ENCODE measurements around the gene PTPRD. TPM values are rescaled to one million over a fixed set of nuclear protein-coding genes. Genes with fewer than 3 reads are reported as not detected.

PTPRD gene
- total RNA-seq, 1 experiment from 2014 or later = 69.6 TPM

DNA sequence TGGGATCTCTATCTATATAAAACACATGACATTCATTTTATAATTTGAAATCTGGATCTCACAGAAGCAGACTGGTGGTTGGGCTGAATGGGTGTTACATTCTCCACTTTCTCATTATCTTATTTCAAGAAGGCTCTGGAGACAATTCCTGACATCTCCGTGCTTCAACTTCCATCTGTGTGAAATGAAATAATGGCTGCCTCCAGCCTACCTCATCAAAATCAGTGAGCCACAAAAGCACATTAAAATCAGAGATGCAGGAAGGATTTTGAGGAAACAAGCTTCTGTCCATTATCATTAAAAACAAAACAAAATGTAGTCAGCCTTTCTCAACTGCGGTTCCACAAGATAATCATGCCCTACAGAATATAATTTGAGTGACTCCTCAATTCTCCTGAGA is 1854.9 kb downstream of the PTPRD start (continued):
- TF ChIP-seq GTF2I (CRISPR knock-in tag; conservative IDR thresholded peaks at IDR 0.05) (no peak), ELF4 (CRISPR knock-in tag; IDR thresholded peaks at IDR 0.05; ENCODE audit: low read depth) (no peak), JAZF1 (CRISPR knock-in tag; IDR thresholded peaks at IDR 0.05) (no peak), ATF1 (CRISPR knock-in tag; IDR thresholded peaks at IDR 0.05) (no peak), ZNF219 (CRISPR knock-in tag; IDR thresholded peaks at IDR 0.05; ENCODE audit: borderline replicate concordance) (no peak), ZNF121 (CRISPR knock-in tag; IDR thresholded peaks at IDR 0.05) (no peak), NR2C2 (CRISPR knock-in tag; IDR thresholded peaks at IDR 0.05) (no peak), TCF7 (CRISPR knock-in tag; IDR thresholded peaks at IDR 0.05; ENCODE audit: low read depth) (no peak), ZNF396 (CRISPR knock-in tag; IDR thresholded peaks at IDR 0.05; ENCODE audit: borderline replicate concordance) (no peak)
- TF ChIP-seq, protein P1, sequence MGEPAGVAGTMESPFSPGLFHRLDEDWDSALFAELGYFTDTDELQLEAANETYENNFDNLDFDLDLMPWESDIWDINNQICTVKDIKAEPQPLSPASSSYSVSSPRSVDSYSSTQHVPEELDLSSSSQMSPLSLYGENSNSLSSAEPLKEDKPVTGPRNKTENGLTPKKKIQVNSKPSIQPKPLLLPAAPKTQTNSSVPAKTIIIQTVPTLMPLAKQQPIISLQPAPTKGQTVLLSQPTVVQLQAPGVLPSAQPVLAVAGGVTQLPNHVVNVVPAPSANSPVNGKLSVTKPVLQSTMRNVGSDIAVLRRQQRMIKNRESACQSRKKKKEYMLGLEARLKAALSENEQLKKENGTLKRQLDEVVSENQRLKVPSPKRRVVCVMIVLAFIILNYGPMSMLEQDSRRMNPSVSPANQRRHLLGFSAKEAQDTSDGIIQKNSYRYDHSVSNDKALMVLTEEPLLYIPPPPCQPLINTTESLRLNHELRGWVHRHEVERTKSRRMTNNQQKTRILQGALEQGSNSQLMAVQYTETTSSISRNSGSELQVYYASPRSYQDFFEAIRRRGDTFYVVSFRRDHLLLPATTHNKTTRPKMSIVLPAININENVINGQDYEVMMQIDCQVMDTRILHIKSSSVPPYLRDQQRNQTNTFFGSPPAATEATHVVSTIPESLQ (CRISPR knock-in tag; IDR thresholded peaks at IDR 0.05) = no peak
- TF ChIP-seq, protein P2, sequence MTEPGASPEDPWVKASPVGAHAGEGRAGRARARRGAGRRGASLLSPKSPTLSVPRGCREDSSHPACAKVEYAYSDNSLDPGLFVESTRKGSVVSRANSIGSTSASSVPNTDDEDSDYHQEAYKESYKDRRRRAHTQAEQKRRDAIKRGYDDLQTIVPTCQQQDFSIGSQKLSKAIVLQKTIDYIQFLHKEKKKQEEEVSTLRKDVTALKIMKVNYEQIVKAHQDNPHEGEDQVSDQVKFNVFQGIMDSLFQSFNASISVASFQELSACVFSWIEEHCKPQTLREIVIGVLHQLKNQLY (CRISPR knock-in tag; IDR thresholded peaks at IDR 0.05) = no peak
- TF ChIP-seq, protein P3, sequence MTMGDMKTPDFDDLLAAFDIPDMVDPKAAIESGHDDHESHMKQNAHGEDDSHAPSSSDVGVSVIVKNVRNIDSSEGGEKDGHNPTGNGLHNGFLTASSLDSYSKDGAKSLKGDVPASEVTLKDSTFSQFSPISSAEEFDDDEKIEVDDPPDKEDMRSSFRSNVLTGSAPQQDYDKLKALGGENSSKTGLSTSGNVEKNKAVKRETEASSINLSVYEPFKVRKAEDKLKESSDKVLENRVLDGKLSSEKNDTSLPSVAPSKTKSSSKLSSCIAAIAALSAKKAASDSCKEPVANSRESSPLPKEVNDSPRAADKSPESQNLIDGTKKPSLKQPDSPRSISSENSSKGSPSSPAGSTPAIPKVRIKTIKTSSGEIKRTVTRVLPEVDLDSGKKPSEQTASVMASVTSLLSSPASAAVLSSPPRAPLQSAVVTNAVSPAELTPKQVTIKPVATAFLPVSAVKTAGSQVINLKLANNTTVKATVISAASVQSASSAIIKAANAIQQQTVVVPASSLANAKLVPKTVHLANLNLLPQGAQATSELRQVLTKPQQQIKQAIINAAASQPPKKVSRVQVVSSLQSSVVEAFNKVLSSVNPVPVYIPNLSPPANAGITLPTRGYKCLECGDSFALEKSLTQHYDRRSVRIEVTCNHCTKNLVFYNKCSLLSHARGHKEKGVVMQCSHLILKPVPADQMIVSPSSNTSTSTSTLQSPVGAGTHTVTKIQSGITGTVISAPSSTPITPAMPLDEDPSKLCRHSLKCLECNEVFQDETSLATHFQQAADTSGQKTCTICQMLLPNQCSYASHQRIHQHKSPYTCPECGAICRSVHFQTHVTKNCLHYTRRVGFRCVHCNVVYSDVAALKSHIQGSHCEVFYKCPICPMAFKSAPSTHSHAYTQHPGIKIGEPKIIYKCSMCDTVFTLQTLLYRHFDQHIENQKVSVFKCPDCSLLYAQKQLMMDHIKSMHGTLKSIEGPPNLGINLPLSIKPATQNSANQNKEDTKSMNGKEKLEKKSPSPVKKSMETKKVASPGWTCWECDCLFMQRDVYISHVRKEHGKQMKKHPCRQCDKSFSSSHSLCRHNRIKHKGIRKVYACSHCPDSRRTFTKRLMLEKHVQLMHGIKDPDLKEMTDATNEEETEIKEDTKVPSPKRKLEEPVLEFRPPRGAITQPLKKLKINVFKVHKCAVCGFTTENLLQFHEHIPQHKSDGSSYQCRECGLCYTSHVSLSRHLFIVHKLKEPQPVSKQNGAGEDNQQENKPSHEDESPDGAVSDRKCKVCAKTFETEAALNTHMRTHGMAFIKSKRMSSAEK (CRISPR knock-in tag; IDR thresholded peaks at IDR 0.05; ENCODE audit: borderline replicate concordance) = no peak
- TF ChIP-seq, protein P4, sequence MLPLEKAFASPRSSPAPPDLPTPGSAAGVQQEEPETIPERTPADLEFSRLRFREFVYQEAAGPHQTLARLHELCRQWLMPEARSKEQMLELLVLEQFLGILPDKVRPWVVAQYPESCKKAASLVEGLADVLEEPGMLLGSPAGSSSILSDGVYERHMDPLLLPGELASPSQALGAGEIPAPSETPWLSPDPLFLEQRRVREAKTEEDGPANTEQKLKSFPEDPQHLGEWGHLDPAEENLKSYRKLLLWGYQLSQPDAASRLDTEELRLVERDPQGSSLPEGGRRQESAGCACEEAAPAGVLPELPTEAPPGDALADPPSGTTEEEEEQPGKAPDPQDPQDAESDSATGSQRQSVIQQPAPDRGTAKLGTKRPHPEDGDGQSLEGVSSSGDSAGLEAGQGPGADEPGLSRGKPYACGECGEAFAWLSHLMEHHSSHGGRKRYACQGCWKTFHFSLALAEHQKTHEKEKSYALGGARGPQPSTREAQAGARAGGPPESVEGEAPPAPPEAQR (CRISPR knock-in tag; IDR thresholded peaks at IDR 0.05) = no peak
- TF ChIP-seq, protein P5, sequence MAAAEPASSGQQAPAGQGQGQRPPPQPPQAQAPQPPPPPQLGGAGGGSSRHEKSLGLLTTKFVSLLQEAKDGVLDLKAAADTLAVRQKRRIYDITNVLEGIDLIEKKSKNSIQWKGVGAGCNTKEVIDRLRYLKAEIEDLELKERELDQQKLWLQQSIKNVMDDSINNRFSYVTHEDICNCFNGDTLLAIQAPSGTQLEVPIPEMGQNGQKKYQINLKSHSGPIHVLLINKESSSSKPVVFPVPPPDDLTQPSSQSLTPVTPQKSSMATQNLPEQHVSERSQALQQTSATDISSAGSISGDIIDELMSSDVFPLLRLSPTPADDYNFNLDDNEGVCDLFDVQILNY (CRISPR knock-in tag; IDR thresholded peaks at IDR 0.05) = no peak
- TF ChIP-seq, protein P6, sequence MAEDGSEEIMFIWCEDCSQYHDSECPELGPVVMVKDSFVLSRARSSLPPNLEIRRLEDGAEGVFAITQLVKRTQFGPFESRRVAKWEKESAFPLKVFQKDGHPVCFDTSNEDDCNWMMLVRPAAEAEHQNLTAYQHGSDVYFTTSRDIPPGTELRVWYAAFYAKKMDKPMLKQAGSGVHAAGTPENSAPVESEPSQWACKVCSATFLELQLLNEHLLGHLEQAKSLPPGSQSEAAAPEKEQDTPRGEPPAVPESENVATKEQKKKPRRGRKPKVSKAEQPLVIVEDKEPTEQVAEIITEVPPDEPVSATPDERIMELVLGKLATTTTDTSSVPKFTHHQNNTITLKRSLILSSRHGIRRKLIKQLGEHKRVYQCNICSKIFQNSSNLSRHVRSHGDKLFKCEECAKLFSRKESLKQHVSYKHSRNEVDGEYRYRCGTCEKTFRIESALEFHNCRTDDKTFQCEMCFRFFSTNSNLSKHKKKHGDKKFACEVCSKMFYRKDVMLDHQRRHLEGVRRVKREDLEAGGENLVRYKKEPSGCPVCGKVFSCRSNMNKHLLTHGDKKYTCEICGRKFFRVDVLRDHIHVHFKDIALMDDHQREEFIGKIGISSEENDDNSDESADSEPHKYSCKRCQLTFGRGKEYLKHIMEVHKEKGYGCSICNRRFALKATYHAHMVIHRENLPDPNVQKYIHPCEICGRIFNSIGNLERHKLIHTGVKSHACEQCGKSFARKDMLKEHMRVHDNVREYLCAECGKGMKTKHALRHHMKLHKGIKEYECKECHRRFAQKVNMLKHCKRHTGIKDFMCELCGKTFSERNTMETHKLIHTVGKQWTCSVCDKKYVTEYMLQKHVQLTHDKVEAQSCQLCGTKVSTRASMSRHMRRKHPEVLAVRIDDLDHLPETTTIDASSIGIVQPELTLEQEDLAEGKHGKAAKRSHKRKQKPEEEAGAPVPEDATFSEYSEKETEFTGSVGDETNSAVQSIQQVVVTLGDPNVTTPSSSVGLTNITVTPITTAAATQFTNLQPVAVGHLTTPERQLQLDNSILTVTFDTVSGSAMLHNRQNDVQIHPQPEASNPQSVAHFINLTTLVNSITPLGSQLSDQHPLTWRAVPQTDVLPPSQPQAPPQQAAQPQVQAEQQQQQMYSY (CRISPR knock-in tag; IDR thresholded peaks at IDR 0.05) = no peak
